ENCODE measurements around the gene GRIFIN.

DNA sequence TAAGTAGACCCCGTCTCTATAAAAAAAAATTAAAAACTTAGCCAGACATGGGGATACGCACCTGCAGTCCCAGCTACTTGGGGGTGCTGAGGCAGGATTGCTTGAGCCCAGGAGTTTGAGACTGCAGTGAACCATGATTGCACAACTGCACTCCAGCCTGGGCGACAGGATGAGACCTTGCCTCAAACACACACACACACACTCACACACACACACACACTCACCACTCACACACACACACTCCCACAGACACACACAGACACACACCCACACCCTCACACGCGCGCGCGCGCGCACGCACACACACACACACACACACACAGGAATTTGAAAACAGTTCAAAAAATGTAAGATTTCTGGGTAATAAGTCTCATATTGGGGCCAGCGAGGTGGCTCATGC is 8.7 kb upstream of the GRIFIN start:
- TF ChIP-seq, protein P1, sequence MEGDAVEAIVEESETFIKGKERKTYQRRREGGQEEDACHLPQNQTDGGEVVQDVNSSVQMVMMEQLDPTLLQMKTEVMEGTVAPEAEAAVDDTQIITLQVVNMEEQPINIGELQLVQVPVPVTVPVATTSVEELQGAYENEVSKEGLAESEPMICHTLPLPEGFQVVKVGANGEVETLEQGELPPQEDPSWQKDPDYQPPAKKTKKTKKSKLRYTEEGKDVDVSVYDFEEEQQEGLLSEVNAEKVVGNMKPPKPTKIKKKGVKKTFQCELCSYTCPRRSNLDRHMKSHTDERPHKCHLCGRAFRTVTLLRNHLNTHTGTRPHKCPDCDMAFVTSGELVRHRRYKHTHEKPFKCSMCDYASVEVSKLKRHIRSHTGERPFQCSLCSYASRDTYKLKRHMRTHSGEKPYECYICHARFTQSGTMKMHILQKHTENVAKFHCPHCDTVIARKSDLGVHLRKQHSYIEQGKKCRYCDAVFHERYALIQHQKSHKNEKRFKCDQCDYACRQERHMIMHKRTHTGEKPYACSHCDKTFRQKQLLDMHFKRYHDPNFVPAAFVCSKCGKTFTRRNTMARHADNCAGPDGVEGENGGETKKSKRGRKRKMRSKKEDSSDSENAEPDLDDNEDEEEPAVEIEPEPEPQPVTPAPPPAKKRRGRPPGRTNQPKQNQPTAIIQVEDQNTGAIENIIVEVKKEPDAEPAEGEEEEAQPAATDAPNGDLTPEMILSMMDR (IDR thresholded peaks at IDR 0.05 in 8 of 11, conservative IDR thresholded peaks at IDR 0.05 in 3 of 11) = no peak
- no peak for TF ChIP-seq POLR2A (IDR thresholded peaks at IDR 0.05)
- no peak for TF ChIP-seq POLR2AphosphoS5 (IDR thresholded peaks at IDR 0.05)

Measured in spleen (tissue), 7 donors.